Cardiac fibroblast (primary cell): ENCODE data around the gene DIRAS2.

ENCODE experiments used
- DNase-seq, 2 donors: peaks; one replicate each; pipeline versions ENCODE4 v3.0.0 to v3.0.0-alpha.2; 2010; ENCODE audit warnings: low read depth in 2 of 2
- H3K4me3 ChIP-seq, 2 donors: replicated peaks in 1 of 2; 1 replicate in 1 of 2; 2 replicates in 1 of 2; pipeline ENCODE4 v1.5.1; 2011; ENCODE audit warnings: low read depth in 2 of 2, low read length in 2 of 2, mild to moderate bottlenecking in 2 of 2, moderate library complexity in 1 of 2
- CTCF ChIP-seq: IDR thresholded peaks from one replicate; pipeline ENCODE4 v1.5.1; 2011; ENCODE audit warnings: low read depth, mild to moderate bottlenecking, low read length, inconsistent platforms

Gene DIRAS2

GRCh38 chr9:90600029-90600428, 42.6 kb downstream of the DIRAS2 start:
- no peak for TF ChIP-seq CTCF
- no peak for DNase-seq

GRCh38 chr9:90598191-90598590, 44.4 kb downstream of the DIRAS2 start:
- no peak for DNase-seq
- TF ChIP-seq CTCF: no peak

More at GRCh38 chr9:90600029-90600428, 42.6 kb downstream of the DIRAS2 start:
- H3K4me3 ChIP-seq: no peak overlapping the region

GRCh38 chr9:90593646-90594045, 49.0 kb downstream of the DIRAS2 start:
- no peak overlapping the region for H3K4me3 ChIP-seq
- TF ChIP-seq CTCF: no peak
- no peak for DNase-seq

More at GRCh38 chr9:90598191-90598590, 44.4 kb downstream of the DIRAS2 start:
- no peak overlapping the region for H3K4me3 ChIP-seq

- H3K4me3 ChIP-seq: no peak overlapping the region
- DNase-seq: no peak
- TF ChIP-seq CTCF: no peak
These were observed 62.0 kb downstream of the DIRAS2 start for GRCh38 chr9:90580576-90580975.

- TF ChIP-seq CTCF: no peak
- H3K4me3 ChIP-seq: no peak overlapping the region
- DNase-seq: no peak
These were observed 63.4 kb downstream of the DIRAS2 start for GRCh38 chr9:90579181-90579580.

GRCh38 chr9:90578126-90578815, 64.4 kb downstream of the DIRAS2 start:
- TF ChIP-seq CTCF: no peak
- no peak for DNase-seq

GRCh38 chr9:90569511-90569910, 73.1 kb downstream of the DIRAS2 start:
- TF ChIP-seq CTCF: no peak
- no peak for DNase-seq
- no peak overlapping the region for H3K4me3 ChIP-seq

More at GRCh38 chr9:90578126-90578815, 64.4 kb downstream of the DIRAS2 start:
- no peak overlapping the region for H3K4me3 ChIP-seq
